GM12878 (cell line): Measurements from ENCODE around the gene LIN7B. TPM values are rescaled to one million over a fixed set of nuclear protein-coding genes. Genes with fewer than 3 reads are reported as not detected.

Experiments used
- ATAC-seq: fragments of 200-7000 bp; cut with Tn5 transposase; 3 replicates; pipeline ENCODE4 v1.9.1; 2020; ENCODE audit warnings: mild to moderate bottlenecking, moderate library complexity
- BruUV-seq: library from RNA; stranded (reverse); fragments of 400-500 nt; replicated peaks from 2 replicates; lab custom pipeline; 2021; lab: Mats Ljungman, UMichigan
- CTCF ChIA-PET: fragments of 300-600 bp; sonication (Branson Sonifier 250); formaldehyde crosslinking; extraction: SDS; loops from one replicate; lab custom pipeline; 2021; ENCODE audit warnings: inconsistent platforms; lab: Yijun Ruan, JAX
- POLR2A ChIA-PET: fragments of 350-600 bp; formaldehyde crosslinking; extraction: SDS; loops from one replicate; lab custom pipeline; 2021; ENCODE audit warnings: inconsistent platforms; lab: Charles Lee
- RAD21 ChIA-PET: fragments of 300-600 bp; sonication (Branson Sonifier 250); formaldehyde crosslinking; loops from one replicate; lab custom pipeline; 2023; ENCODE audit warnings: antibody characterized with exemption; ENCODE audit not compliant: unreplicated experiment; lab: Charles Lee
- SMC1A ChIA-PET: fragments of 300-600 bp; sonication (Branson Sonifier 250); formaldehyde crosslinking; loops from one replicate; lab custom pipeline; 2023; ENCODE audit not compliant: unreplicated experiment, uncharacterized antibody; lab: Charles Lee
- DNase-seq: peaks from one replicate; pipeline ENCODE4 v3.0.0-alpha.2; 2011; ENCODE audit warnings: low read depth, low spot score
- FAIRE-seq: peaks from 3 replicates; lab custom pipeline; 2011; peaks lifted over from hg19 to GRCh38; lab: Jason Lieb, UNC
- H2AFZ ChIP-seq: 2 replicates; pipeline ENCODE4 v1.6.0; 2011; ENCODE audit warnings: low read depth, low read length, control low read depth; ENCODE audit not compliant: control insufficient read depth
- H3K27ac ChIP-seq: 2 replicates; pipeline ENCODE4 v1.5.1; 2011; ENCODE audit warnings: control low read depth; ENCODE audit not compliant: control insufficient read depth, insufficient read depth
- H3K27me3 ChIP-seq, 2 experiments: replicated peaks in 1 of 2; 2 replicates each; pipeline versions ENCODE4 v1.6.0 to v1.6.1; 2011; ENCODE audit warnings: low read length in 1 of 2; ENCODE audit not compliant: control insufficient read depth in 2 of 2, insufficient read depth in 2 of 2
- H3K36me3 ChIP-seq, 2 experiments: 2 replicates each; pipeline ENCODE4 v1.5.1; 2011; ENCODE audit warnings: low read length in 1 of 2; ENCODE audit not compliant: control insufficient read depth in 2 of 2, insufficient read depth in 2 of 2
- H3K4me1 ChIP-seq: 2 replicates; pipeline ENCODE4 v1.6.1; 2011; ENCODE audit warnings: mild to moderate bottlenecking, low read length, moderate library complexity, mixed read lengths; ENCODE audit not compliant: control insufficient read depth, insufficient read depth
- H3K4me2 ChIP-seq: 2 replicates; pipeline ENCODE4 v1.6.0; 2011; ENCODE audit warnings: control low read depth; ENCODE audit not compliant: control insufficient read depth, insufficient read depth
- H3K4me3 ChIP-seq: fragments of 200-600 bp; sonication (generic); 2 replicates; pipeline ENCODE4 v1.5.1; 2016
- H3K79me2 ChIP-seq: 2 replicates; pipeline ENCODE4 v1.6.0; 2011; ENCODE audit warnings: low read length; ENCODE audit not compliant: control insufficient read depth, insufficient read depth
- H3K9ac ChIP-seq: 2 replicates; pipeline ENCODE4 v1.8.0; 2011; ENCODE audit warnings: low read length, control low read depth, mixed read lengths; ENCODE audit not compliant: control insufficient read depth, insufficient read depth
- H3K9me3 ChIP-seq: replicated peaks from 3 replicates; pipeline ENCODE4 v1.5.1; 2011; ENCODE audit warnings: mild to moderate bottlenecking, low read length; ENCODE audit not compliant: control insufficient read depth, insufficient read depth
- H4K20me1 ChIP-seq: 2 replicates; pipeline ENCODE4 v1.6.0; 2011; ENCODE audit not compliant: control insufficient read depth, insufficient read depth
- CREB1 ChIP-seq: IDR thresholded peaks from 2 replicates; pipeline ENCODE4 v1.6.1; 2012; ENCODE audit warnings: low read depth, mild to moderate bottlenecking, inconsistent platforms
- EGR1 ChIP-seq, 2 experiments: IDR thresholded peaks; 1 replicate in 1 of 2; 2 replicates in 1 of 2; pipeline ENCODE4 v1.6.1; 2011 to 2012; ENCODE audit warnings: low read depth in 2 of 2, low read length in 2 of 2, borderline replicate concordance in 1 of 2, mild to moderate bottlenecking in 1 of 2, moderate library complexity in 1 of 2
- HDAC6 ChIP-seq: fragments of 200-600 bp; sonication (generic); IDR thresholded peaks from one replicate; pipeline ENCODE4 v1.8.0; 2017; ENCODE audit warnings: antibody characterized with exemption; ENCODE audit not compliant: unreplicated experiment
- IKZF2 ChIP-seq, 2 experiments: fragments of 450-650 bp; IDR thresholded peaks; 2 replicates each; pipeline ENCODE4 v1.6.1; 2017; ENCODE audit warnings: mild to moderate bottlenecking in 2 of 2, moderate library complexity in 2 of 2
- KDM1A ChIP-seq: fragments of 200-600 bp; sonication (generic); IDR thresholded peaks from 2 replicates; pipeline ENCODE4 v1.6.1; 2016; ENCODE audit warnings: borderline replicate concordance
- MTA2 ChIP-seq: fragments of 450-650 bp; IDR thresholded peaks from 2 replicates; pipeline ENCODE4 v1.6.1; 2016; ENCODE audit warnings: low read depth, mild to moderate bottlenecking, moderate library complexity
- MYC ChIP-seq: IDR thresholded peaks from 2 replicates; pipeline ENCODE4 v1.6.1; 2011; ENCODE audit warnings: mild to moderate bottlenecking, low read length, moderate library complexity, inconsistent platforms; ENCODE audit not compliant: insufficient read depth, insufficient replicate concordance, insufficient read length, severe bottlenecking
- NR2C2 ChIP-seq: IDR thresholded peaks from 2 replicates; pipeline ENCODE4 v1.6.1; 2011; ENCODE audit warnings: borderline replicate concordance, low read depth; ENCODE audit not compliant: control insufficient read depth, insufficient read length
- PML ChIP-seq: IDR thresholded peaks from 2 replicates; pipeline ENCODE4 v1.6.1; 2012; ENCODE audit warnings: low read length, inconsistent platforms
- SREBF2 ChIP-seq: IDR thresholded peaks from 2 replicates; pipeline ENCODE4 v1.6.1; 2012; ENCODE audit warnings: mild to moderate bottlenecking, low read length
- SUPT20H ChIP-seq: IDR thresholded peaks from 2 replicates; pipeline ENCODE4 v1.6.1; 2011; ENCODE audit warnings: low read depth, mild to moderate bottlenecking, low read length, moderate library complexity, borderline replicate concordance; ENCODE audit not compliant: control insufficient read depth
- WRNIP1 ChIP-seq: IDR thresholded peaks from 2 replicates; pipeline ENCODE4 v1.6.1; 2011; ENCODE audit warnings: low read depth, low read length, improper control_type of control experiment, borderline replicate concordance
- ZZZ3 ChIP-seq: IDR thresholded peaks from 2 replicates; pipeline ENCODE4 v1.6.1; 2011; ENCODE audit warnings: low read depth; ENCODE audit not compliant: control insufficient read depth, insufficient read length
- WGBS: methylation state at CpG from one replicate; pipeline ENCODE4 v1.1.6; 2016; ENCODE audit warnings: low lambda C conversion rate; ENCODE audit not compliant: insufficient replicate concordance, insufficient coverage; ENCODE audit errors: missing lambda C conversion rate; 5-methylcytosine and 5-hydroxymethylcytosine counted together
- in situ Hi-C: fragments of 300-500 bp; cut with MboI; formaldehyde crosslinking; loops from 9 replicates; pipeline ENCODE4 v1.14.3; 2018; ENCODE audit warnings: mixed read lengths
- intact Hi-C: fragments of 100-400 bp; cut with micrococcal nuclease; formaldehyde crosslinking; loops from one replicate; pipeline ENCODE4 v1.14.2; 2022; ENCODE audit not compliant: unreplicated experiment
- polyA plus RNA-seq, 11 experiments: library from polyadenylated mRNA; depleted of rRNA in 4 of 11; unstranded in 6 of 11; stranded (reverse) in 5 of 11; fragments of >200 nt; fragmentation: Nextera tagmentation in 4 of 11; fragmentation: Illumina TruSeq in 1 of 11; extraction: Ambion mirVana in 4 of 11; extraction: Trizol in 1 of 11; gene quantifications; 1 replicate in 1 of 11; 2 replicates in 10 of 11; pipeline versions ENCODE4 v1.2.1 to v1.2.3, GENCODE V29; 2011 to 2016; ENCODE audit warnings: inconsistent platforms in 2 of 11, missing spikeins in 2 of 11, low read depth in 1 of 11
- total RNA-seq, 4 experiments: library from RNA; depleted of rRNA in 3 of 4; stranded (reverse); fragments of >200 nt in 3 of 4; fragmentation: Illumina TruSeq in 1 of 4; extraction: Trizol in 1 of 4; gene quantifications; 2 replicates each; pipeline versions ENCODE4 v1.2.1 to v1.2.3, GENCODE V29; 2013 to 2021
- TF ChIP-seq, protein P1 (sequence below): IDR thresholded peaks from 2 replicates; pipeline ENCODE4 v1.6.1; 2011; ENCODE audit warnings: borderline replicate concordance, low read depth, mild to moderate bottlenecking, moderate library complexity, mixed read lengths, low read length; ENCODE audit not compliant: insufficient read depth; ENCODE audit errors: extremely low read length
- TF ChIP-seq, protein P2 (sequence below): fragments of 450-650 bp; IDR thresholded peaks from 2 replicates; pipeline ENCODE4 v1.6.1; 2017; ENCODE audit warnings: antibody characterized with exemption, mild to moderate bottlenecking, moderate library complexity
- TF ChIP-seq, protein P3 (sequence below): fragments of 450-650 bp; IDR thresholded peaks from 2 replicates; pipeline ENCODE4 v1.6.1; 2016; ENCODE audit warnings: mild to moderate bottlenecking

LIN7B gene
- total and polyA plus RNA-seq, 10 of the 15 experiments (the other 5 are each of a cell fraction or from before 2014, with no cell fraction given), result 0.15 to 3.5 (median 1.6) TPM; not detected in 2

DNA sequence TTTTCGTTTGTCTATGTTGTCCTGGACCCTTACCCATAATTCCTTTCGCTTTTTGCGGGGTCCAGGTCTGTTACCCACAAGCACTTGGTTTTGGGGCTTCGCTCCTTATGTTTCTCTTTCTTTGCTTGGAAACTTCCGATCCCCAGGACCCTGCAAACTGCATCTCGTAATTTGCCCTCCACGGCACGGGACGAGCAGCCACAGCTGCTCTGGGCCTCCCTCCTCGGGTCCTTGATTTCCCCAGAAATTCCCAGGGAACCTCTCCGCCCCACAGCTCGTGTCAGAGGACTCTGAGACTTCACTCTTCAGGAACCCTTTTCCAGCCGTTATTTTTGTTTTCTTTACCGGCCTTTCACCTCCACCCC, 28.3 kb upstream of the LIN7B start:
- in situ Hi-C loops, result no loop called here
- ChIA-PET POLR2A (no interaction called here), SMC1A (no interaction called here), RAD21 (interaction anchor here (1.2 kb wide), 1 partner anchor 113 kb away, joined by 3 read pairs; no protein-coding TSS in a partner anchor), CTCF (interaction anchor here (4.7 kb wide), 1 partner anchor 12 kb away, joined by 35 read pairs; no protein-coding TSS in a partner anchor)
- Histone ChIP-seq H3K4me2 (peak overlapping the region; percentile 80; the same call in 1 of the 2 replicates), H3K9me3 (no peaks in the 10 kb centered on the region; the same call in 2 of the 3 replicates), H4K20me1 (0 out of 2 replicates have a peak, but pooled peaks cover 6% of the 10 kb centered on the region), H3K9ac (peak overlapping the region; percentile 90), H3K79me2 (peaks cover 41% of the 10 kb centered on the region), H3K27ac (peak overlapping the region; percentile 87), H3K27me3 (no peaks in the 10 kb centered on the region), H3K4me3 (peak overlapping the region; percentile 89), H3K4me1 (peaks cover 4% of the 10 kb centered on the region; the same call in 1 of the 2 replicates), H2AFZ (0 out of 2 replicates have a peak overlapping the region, but pooled peaks have one; percentile 81), H3K36me3 (peaks cover 12 to 20% of the 10 kb centered on the region in 2 experiments)
- 0% methylated on average over 14 of the region's 14 CpGs for WGBS
- DNase-seq (no peak), FAIRE-seq (no peak), ATAC-seq (no peak)
- no TSS peak for BruUV-seq
- no peak for TF ChIP-seq EGR1 (IDR thresholded peaks at IDR 0.05; ENCODE audit: borderline replicate concordance in 1 of 2, low read depth in 2 of 2, low read length in 2 of 2)
- TF ChIP-seq, protein P1, sequence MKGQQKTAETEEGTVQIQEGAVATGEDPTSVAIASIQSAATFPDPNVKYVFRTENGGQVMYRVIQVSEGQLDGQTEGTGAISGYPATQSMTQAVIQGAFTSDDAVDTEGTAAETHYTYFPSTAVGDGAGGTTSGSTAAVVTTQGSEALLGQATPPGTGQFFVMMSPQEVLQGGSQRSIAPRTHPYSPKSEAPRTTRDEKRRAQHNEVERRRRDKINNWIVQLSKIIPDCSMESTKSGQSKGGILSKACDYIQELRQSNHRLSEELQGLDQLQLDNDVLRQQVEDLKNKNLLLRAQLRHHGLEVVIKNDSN, result no peak
- TF ChIP-seq HDAC6, result no peak
- no peak for TF ChIP-seq ZZZ3
- TF ChIP-seq MYC, result no peak
- no peak for TF ChIP-seq KDM1A
- TF ChIP-seq IKZF2 (IDR thresholded peaks at IDR 0.05), result 0 out of 4 replicates have a peak, but pooled peaks of 1 of the 2 experiments have one; percentile 6
- TF ChIP-seq MTA2, result 0 out of 2 replicates have a peak, but pooled peaks have one; percentile 21
- TF ChIP-seq SUPT20H, result no peak
- TF ChIP-seq CREB1, result no peak
- 0 out of 2 replicates have a peak, but pooled peaks have one; percentile 74 for TF ChIP-seq WRNIP1
- no peak for TF ChIP-seq PML
- TF ChIP-seq, protein P2, sequence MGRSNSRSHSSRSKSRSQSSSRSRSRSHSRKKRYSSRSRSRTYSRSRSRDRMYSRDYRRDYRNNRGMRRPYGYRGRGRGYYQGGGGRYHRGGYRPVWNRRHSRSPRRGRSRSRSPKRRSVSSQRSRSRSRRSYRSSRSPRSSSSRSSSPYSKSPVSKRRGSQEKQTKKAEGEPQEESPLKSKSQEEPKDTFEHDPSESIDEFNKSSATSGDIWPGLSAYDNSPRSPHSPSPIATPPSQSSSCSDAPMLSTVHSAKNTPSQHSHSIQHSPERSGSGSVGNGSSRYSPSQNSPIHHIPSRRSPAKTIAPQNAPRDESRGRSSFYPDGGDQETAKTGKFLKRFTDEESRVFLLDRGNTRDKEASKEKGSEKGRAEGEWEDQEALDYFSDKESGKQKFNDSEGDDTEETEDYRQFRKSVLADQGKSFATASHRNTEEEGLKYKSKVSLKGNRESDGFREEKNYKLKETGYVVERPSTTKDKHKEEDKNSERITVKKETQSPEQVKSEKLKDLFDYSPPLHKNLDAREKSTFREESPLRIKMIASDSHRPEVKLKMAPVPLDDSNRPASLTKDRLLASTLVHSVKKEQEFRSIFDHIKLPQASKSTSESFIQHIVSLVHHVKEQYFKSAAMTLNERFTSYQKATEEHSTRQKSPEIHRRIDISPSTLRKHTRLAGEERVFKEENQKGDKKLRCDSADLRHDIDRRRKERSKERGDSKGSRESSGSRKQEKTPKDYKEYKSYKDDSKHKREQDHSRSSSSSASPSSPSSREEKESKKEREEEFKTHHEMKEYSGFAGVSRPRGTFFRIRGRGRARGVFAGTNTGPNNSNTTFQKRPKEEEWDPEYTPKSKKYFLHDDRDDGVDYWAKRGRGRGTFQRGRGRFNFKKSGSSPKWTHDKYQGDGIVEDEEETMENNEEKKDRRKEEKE, result no peak
- TF ChIP-seq SREBF2, result no peak
- TF ChIP-seq NR2C2, result no peak
- TF ChIP-seq, protein P3, sequence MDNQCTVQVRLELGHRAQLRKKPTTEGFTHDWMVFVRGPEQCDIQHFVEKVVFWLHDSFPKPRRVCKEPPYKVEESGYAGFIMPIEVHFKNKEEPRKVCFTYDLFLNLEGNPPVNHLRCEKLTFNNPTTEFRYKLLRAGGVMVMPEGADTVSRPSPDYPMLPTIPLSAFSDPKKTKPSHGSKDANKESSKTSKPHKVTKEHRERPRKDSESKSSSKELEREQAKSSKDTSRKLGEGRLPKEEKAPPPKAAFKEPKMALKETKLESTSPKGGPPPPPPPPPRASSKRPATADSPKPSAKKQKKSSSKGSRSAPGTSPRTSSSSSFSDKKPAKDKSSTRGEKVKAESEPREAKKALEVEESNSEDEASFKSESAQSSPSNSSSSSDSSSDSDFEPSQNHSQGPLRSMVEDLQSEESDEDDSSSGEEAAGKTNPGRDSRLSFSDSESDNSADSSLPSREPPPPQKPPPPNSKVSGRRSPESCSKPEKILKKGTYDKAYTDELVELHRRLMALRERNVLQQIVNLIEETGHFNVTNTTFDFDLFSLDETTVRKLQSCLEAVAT, result 0 out of 2 replicates have a peak, but pooled peaks have one; percentile 48
- intact Hi-C loops, result no loop called here
